HG02884 (cell line): ENCODE results near the gene LRRC10B.

Experiments used
- ATAC-seq: cut with Tn5 transposase; IDR thresholded peaks from one replicate; pipeline ENCODE4 v1.9.1; 2021; ENCODE audit warnings: mild to moderate bottlenecking, moderate library complexity; ENCODE audit not compliant: unreplicated experiment

Gene LRRC10B

GRCh38 chr11:61486011-61486620, 22.4 kb upstream of the LRRC10B start:
- no peak for ATAC-seq

GRCh38 chr11:61486779-61487178, 21.8 kb upstream of the LRRC10B start:
- no peak for ATAC-seq

- no peak for ATAC-seq
These were observed 21.1 kb upstream of the LRRC10B start for GRCh38 chr11:61487342-61488025.

- no peak for ATAC-seq
These were observed 19.8 kb upstream of the LRRC10B start for GRCh38 chr11:61488651-61489291.

- ATAC-seq = no peak
These were observed 18.5 kb upstream of the LRRC10B start for GRCh38 chr11:61489833-61490721.

- ATAC-seq = no peak
These were observed 16.7 kb upstream of the LRRC10B start for GRCh38 chr11:61491736-61492395.

GRCh38 chr11:61494381-61494961, 14.1 kb upstream of the LRRC10B start:
- no peak for ATAC-seq

GRCh38 chr11:61495801-61496601, 12.5 kb upstream of the LRRC10B start:
- ATAC-seq = no peak

GRCh38 chr11:61496602-61497400, 11.7 kb upstream of the LRRC10B start:
- no peak for ATAC-seq

GRCh38 chr11:61497473-61497872, 11.1 kb upstream of the LRRC10B start:
- ATAC-seq = no peak

GRCh38 chr11:61497876-61498275, 10.7 kb upstream of the LRRC10B start:
- no peak for ATAC-seq

- no peak for ATAC-seq
These were observed 9.7 kb upstream of the LRRC10B start for GRCh38 chr11:61498767-61499341.

GRCh38 chr11:61499816-61500491, 8.6 kb upstream of the LRRC10B start:
- no peak for ATAC-seq

GRCh38 chr11:61502522-61502921, 6.0 kb upstream of the LRRC10B start:
- no peak for ATAC-seq

- no peak for ATAC-seq
These were observed 5.3 kb upstream of the LRRC10B start for GRCh38 chr11:61503135-61503770.

GRCh38 chr11:61505106-61505505, 3.4 kb upstream of the LRRC10B start:
- no peak for ATAC-seq

GRCh38 chr11:61505640-61506155, 2.9 kb upstream of the LRRC10B start:
- no peak for ATAC-seq
